HCT116 (cell line): ENCODE results near the gene TMEM184A. TPM values are rescaled to one million over a fixed set of nuclear protein-coding genes. Genes with fewer than 3 reads are reported as not detected.
"Not testable (repeated sequence)": the region's sequence is repeated elsewhere in the genome, so short reads cannot be mapped to it uniquely, and the experiment has no call there.

ENCODE experiments used
- ATAC-seq: fragments of 200-7000 bp; cut with Tn5 transposase; 2 replicates; pipeline ENCODE4 v1.9.1; 2020; ENCODE audit warnings: mild to moderate bottlenecking, moderate library complexity
- BruUV-seq: library from RNA; stranded (reverse); fragments of 400-500 nt; replicated peaks from 2 replicates; lab custom pipeline; 2021; lab: Mats Ljungman, UMichigan
- CTCF ChIA-PET: fragments of 300-600 bp; sonication (Branson Sonifier 250); formaldehyde crosslinking; loops from one replicate; lab custom pipeline; 2021; ENCODE audit warnings: antibody characterized with exemption; lab: Charles Lee
- POLR2A ChIA-PET: fragments of 300-600, 350-600 bp; sonication (Branson Sonifier 250); formaldehyde crosslinking; loops from one replicate; lab custom pipeline; 2021; ENCODE audit warnings: antibody characterized with exemption; lab: Charles Lee
- RAD21 ChIA-PET, 2 experiments: fragments of 300-600 bp; sonication (Branson Sonifier 250); formaldehyde crosslinking; loops; one replicate each; lab custom pipeline; 2023; ENCODE audit warnings: low total read pairs in 2 of 2; ENCODE audit not compliant: uncharacterized antibody in 2 of 2, unreplicated experiment in 2 of 2, low non-redundant PET in 1 of 2; lab: Charles Lee
- DNase-seq: peaks from one replicate; pipeline ENCODE4 v3.0.0-alpha.2; 2010; ENCODE audit warnings: low read depth, low spot score
- H2AFZ ChIP-seq: fragments of 200-600 bp; shearing (Covaris generic), sonication (generic); 2 replicates; pipeline ENCODE4 v1.6.1; 2017; ENCODE audit warnings: low read depth, mixed run types, mixed read lengths, antibody characterized with exemption, low read length; ENCODE audit not compliant: poor library complexity, severe bottlenecking
- H3K27ac ChIP-seq: 2 replicates; pipeline ENCODE4 v1.5.1; 2012; ENCODE audit warnings: low read depth, low read length
- H3K27me3 ChIP-seq: fragments of 200-600 bp; sonication (generic); 2 replicates; pipeline ENCODE4 v1.6.1; 2016; ENCODE audit warnings: mixed run types, low read length, mixed read lengths; ENCODE audit not compliant: insufficient read depth
- H3K36me3 ChIP-seq, 2 experiments: fragments of 200-500 bp in 1 of 2; fragments of 200-600 bp in 1 of 2; sonication (Bioruptor generic) in 1 of 2; sonication (generic) in 1 of 2; 2 replicates each; pipeline versions ENCODE4 v1.5.1 to v1.6.1; 2014 to 2016; ENCODE audit warnings: low read length in 2 of 2, inconsistent platforms in 1 of 2, mixed read lengths in 1 of 2, mixed run types in 1 of 2; ENCODE audit not compliant: insufficient read depth in 2 of 2, control insufficient read depth in 1 of 2
- H3K4me1 ChIP-seq, 2 experiments: fragments of 200-600 bp in 1 of 2; sonication (generic) in 1 of 2; 2 replicates each; pipeline versions ENCODE4 v1.5.1 to v1.6.1; 2012 to 2017; ENCODE audit warnings: low read length in 2 of 2, inconsistent platforms in 1 of 2, mild to moderate bottlenecking in 1 of 2, mixed read lengths in 1 of 2, mixed run types in 1 of 2, moderate library complexity in 1 of 2; ENCODE audit not compliant: insufficient read depth in 2 of 2, control insufficient read depth in 1 of 2
- H3K4me2 ChIP-seq: fragments of 200-600 bp; sonication (generic); 2 replicates; pipeline ENCODE4 v1.6.1; 2017; ENCODE audit warnings: mixed run types, low read length, mixed read lengths
- H3K4me3 ChIP-seq, 2 experiments: fragments of 200-600 bp in 1 of 2; sonication (generic) in 1 of 2; replicated peaks in 1 of 2; 2 replicates each; pipeline ENCODE4 v1.5.1; 2011 to 2016; ENCODE audit warnings: low read length in 2 of 2, control low read depth in 1 of 2, low read depth in 1 of 2, mild to moderate bottlenecking in 1 of 2, mixed read lengths in 1 of 2, mixed run types in 1 of 2
- H3K79me2 ChIP-seq: fragments of 200-600 bp; sonication (generic); 2 replicates; pipeline ENCODE4 v1.6.1; 2017; ENCODE audit warnings: mild to moderate bottlenecking, mixed run types, low read length, moderate library complexity, mixed read lengths; ENCODE audit not compliant: insufficient read depth
- H3K9ac ChIP-seq: fragments of 200-600 bp; sonication (generic); 2 replicates; pipeline ENCODE4 v1.6.1; 2016; ENCODE audit warnings: low read length, mixed read lengths
- H3K9me2 ChIP-seq: fragments of 200-600 bp; sonication (generic), shearing (Covaris generic); 2 replicates; pipeline ENCODE4 v1.6.1; 2017; ENCODE audit warnings: mixed run types, mild to moderate bottlenecking, moderate library complexity; ENCODE audit not compliant: insufficient read depth
- H3K9me3 ChIP-seq, 2 experiments: fragments of 200-500 bp in 1 of 2; fragments of 200-600 bp in 1 of 2; sonication (Bioruptor generic) in 1 of 2; sonication (generic) in 1 of 2; 2 replicates each; pipeline ENCODE4 v1.6.1; 2014 to 2017; ENCODE audit warnings: low read length in 2 of 2, mixed read lengths in 2 of 2, inconsistent platforms in 1 of 2, low read depth in 1 of 2, mild to moderate bottlenecking in 1 of 2, mixed run types in 1 of 2, moderate library complexity in 1 of 2; ENCODE audit not compliant: control insufficient read depth in 1 of 2, insufficient read depth in 1 of 2
- H4K20me1 ChIP-seq: fragments of 200-600 bp; sonication (generic), shearing (Covaris generic); 2 replicates; pipeline ENCODE4 v1.6.1; 2017; ENCODE audit warnings: mixed run types, mild to moderate bottlenecking, moderate library complexity; ENCODE audit not compliant: insufficient read depth
- TCF7L2 ChIP-seq: IDR thresholded peaks from 2 replicates; pipeline ENCODE4 v1.7.0; 2011; ENCODE audit warnings: borderline replicate concordance, inconsistent platforms; ENCODE audit not compliant: insufficient read depth, insufficient read length; ENCODE audit errors: extremely low read depth
- ZFX ChIP-seq: fragments of 450-650 bp; IDR thresholded peaks from 2 replicates; pipeline ENCODE4 v1.6.1; 2017
- ZNF274 ChIP-seq: fragments of 200-500 bp; sonication (Bioruptor generic); IDR thresholded peaks from 2 replicates; pipeline ENCODE4 v1.6.1; 2014; ENCODE audit warnings: mild to moderate bottlenecking, low read depth, low read length, inconsistent platforms
- intact Hi-C: fragments of 100-400 bp; cut with micrococcal nuclease; formaldehyde crosslinking; loops from 2 replicates; pipeline ENCODE4 v1.10.0; 2022
- total RNA-seq: library from RNA; stranded (reverse); gene quantifications from one replicate; pipeline ENCODE4 v1.2.1, GENCODE V29; 2021; ENCODE audit not compliant: unreplicated experiment
- TF ChIP-seq, protein P1 (sequence below): IDR thresholded peaks from 2 replicates; pipeline ENCODE4 v1.6.1; 2012

The TMEM184A gene
- total RNA-seq, 1 experiment from 2014 or later, result 34.8 TPM

DNA sequence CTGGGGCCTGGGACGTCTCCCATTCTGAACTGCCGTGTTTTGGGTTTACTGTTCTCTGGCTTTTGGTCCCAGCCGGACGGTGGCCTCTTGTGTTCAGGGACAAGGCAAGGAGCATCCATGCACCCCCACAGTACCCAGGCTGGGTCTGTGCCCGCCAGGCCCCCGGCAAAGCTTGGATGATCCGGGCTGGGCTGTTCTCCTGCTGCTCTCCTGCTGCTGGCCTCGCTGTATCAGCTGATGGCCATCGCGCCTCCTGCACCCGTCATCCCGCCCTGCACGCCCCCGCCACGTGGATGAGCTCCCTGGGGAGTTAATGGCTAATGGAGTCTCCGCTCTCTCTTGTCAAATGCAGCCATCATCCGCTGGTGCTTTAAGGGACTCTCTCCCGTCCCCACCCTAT, 28.7 kb upstream of the TMEM184A start:
- H3K79me2 ChIP-seq, result no peaks in the 10 kb centered on the region
- RAD21 ChIA-PET, result no interaction called here
- POLR2A ChIA-PET, result no interaction called here
- CTCF ChIA-PET, result no interaction called here
- no peak overlapping the region for H2AFZ ChIP-seq
- no TSS peak for BruUV-seq
- H3K4me1 ChIP-seq, result peaks cover 0 to 2% of the 10 kb centered on the region in 2 experiments; a peak in 1 of 4 replicates
- no peak overlapping the region for H3K4me3 ChIP-seq
- H3K9me3 ChIP-seq, result no peaks in the 10 kb centered on the region
- no peak overlapping the region for H3K4me2 ChIP-seq
- no peak for ATAC-seq
- no peak overlapping the region for H3K9ac ChIP-seq
- TF ChIP-seq, protein P1, sequence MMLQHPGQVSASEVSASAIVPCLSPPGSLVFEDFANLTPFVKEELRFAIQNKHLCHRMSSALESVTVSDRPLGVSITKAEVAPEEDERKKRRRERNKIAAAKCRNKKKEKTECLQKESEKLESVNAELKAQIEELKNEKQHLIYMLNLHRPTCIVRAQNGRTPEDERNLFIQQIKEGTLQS, result no peak
- TF ChIP-seq ZNF274, result no peak
- no peak for TF ChIP-seq TCF7L2
- no peak for TF ChIP-seq ZFX
- no peaks in the 10 kb centered on the region for H4K20me1 ChIP-seq
- peaks cover 16% of the 10 kb centered on the region; the same call in 1 of the 2 replicates for H3K27me3 ChIP-seq
- H3K27ac ChIP-seq, result no peak overlapping the region
- intact Hi-C loops, result loop anchor here (5.0 kb wide), 1 partner anchor 623 kb away; no protein-coding TSS in a partner anchor
- no peak for DNase-seq
- H3K9me2 ChIP-seq, result no peaks in the 10 kb centered on the region
- no peaks in the 10 kb centered on the region for H3K36me3 ChIP-seq

DNA sequence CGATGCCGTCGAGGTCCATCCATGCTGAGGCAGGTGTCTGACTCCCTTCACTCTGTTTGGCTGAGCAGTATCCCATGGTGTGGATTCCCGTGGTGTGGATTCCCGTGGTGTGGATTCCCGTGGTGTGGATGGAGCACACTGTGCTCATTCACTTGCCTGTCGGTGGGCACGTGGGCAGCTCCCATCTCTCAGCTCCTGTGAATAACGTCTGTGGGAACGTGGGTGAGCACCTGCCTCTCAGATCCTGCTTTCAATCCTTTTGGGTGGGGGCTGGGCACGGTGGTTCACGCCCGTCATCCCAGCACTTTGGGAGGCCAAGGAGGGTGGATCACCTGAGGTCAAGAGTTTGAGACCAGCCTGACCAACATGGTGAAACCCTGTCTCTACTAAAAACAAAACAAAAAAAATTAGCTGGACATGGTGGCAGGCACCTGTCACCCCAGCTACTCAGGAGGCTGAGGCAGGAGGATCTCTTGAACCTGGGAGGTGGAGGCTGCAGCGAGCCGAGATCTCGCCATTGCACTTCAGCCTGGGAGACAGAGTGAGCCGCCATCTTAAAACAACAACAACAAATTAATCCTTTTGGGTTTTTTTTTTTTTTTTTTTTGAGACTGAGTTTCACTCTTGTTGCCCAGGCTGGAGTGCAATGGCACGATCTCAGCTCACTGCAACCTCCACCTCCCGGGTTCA, 27.4 kb upstream of the TMEM184A start:
- H3K9ac ChIP-seq, POLR2A ChIA-PET, H3K4me1 ChIP-seq, H4K20me1 ChIP-seq, ATAC-seq, H3K4me3 ChIP-seq, H3K36me3 ChIP-seq, RAD21 ChIA-PET, H3K4me2 ChIP-seq, H3K9me3 ChIP-seq, H3K79me2 ChIP-seq, DNase-seq, H2AFZ ChIP-seq, BruUV-seq, CTCF ChIA-PET, H3K9me2 ChIP-seq, H3K27ac ChIP-seq: not testable (repeated sequence)
- peaks cover 11% of the 10 kb centered on the region; the same call in 1 of the 2 replicates for H3K27me3 ChIP-seq
- intact Hi-C loops, result loop anchor here (5.0 kb wide), 1 partner anchor 624 kb away; no protein-coding TSS in a partner anchor
